GM18867 (cell line): ENCODE measurements around the gene PBRM1.
"Not testable (repeated sequence)": the region's sequence is repeated elsewhere in the genome, so short reads cannot be mapped to it uniquely, and the experiment has no call there.

Experiments
- ATAC-seq: cut with Tn5 transposase; IDR thresholded peaks from one replicate; pipeline ENCODE4 v1.9.1; 2021; ENCODE audit warnings: mild to moderate bottlenecking, moderate library complexity; ENCODE audit not compliant: unreplicated experiment

PBRM1 gene

DNA sequence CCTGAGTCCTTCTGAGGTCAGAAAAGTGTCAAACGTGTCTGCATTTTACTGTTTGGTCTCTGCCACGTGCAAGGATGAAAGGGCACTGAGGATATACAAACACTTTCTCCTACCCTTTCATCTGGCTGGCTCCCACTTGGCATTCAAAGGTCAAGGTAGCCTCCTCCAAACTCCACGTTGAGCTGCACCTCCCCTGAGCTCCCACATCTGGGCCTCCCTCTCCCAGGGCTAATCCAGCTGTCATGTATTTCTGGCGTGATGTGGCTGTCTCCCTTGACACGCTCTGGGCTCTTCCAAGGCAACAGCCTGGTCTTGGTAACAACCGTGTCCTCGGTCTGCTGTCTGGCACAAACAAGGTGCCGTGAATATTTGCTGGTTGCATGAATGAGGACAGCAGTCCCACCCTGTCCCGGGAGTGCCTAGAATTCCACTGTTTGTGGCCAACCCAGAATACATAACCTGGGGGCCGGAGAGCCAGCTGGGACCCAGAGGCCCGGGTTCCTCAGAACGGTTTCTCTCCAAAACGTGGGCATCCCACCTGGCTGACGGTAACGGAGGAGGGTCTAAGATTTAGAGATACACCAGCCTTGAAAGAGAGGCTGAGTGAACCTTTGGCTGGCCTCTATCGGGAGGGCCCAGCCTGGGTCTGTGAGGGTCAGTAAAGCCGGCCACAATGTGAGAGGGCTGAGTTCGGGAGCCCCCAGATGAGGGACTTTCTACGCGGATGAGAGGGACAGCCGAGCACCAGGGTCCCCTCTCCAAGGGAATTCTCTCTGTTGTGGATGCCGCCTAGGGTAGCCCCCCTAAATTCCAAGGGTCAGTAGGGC is 19.1 kb upstream of the PBRM1 start:
- no peak for ATAC-seq

DNA sequence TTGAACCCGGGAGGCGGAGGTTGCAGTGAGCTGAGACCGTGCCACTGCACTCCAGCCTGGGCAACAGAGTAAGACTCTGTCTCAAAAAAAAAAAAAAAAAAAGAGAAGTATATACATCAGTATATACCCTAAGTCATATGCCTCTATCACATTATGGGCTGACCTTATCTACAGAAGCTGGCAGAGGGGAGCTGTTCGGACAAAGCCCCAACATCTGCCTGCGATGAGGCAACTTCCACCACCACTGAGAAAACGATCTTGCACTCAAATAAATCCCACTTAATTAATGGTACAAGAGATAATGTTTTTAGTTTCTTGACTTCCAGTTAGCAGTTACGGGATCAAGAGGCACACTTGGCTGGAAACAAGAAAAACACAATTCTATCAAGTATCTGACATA is 17.6 kb upstream of the PBRM1 start:
- no peak for ATAC-seq

DNA sequence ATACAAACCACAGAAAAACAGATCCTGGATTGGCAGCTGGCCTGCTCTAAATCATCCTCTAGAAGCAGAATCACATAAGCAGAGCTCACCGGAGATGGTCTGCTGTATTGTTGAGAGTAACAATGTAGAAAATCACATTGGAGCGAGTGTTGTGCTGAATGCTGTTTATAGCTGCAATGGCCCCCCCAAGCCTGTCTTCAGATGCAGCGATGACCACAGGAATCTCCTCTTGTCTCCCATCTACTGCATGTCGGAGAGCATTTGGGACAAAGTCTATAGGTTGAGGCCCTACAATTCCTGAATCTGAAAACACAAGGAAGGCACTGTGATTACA is 11.9 kb upstream of the PBRM1 start:
- no peak for ATAC-seq

DNA sequence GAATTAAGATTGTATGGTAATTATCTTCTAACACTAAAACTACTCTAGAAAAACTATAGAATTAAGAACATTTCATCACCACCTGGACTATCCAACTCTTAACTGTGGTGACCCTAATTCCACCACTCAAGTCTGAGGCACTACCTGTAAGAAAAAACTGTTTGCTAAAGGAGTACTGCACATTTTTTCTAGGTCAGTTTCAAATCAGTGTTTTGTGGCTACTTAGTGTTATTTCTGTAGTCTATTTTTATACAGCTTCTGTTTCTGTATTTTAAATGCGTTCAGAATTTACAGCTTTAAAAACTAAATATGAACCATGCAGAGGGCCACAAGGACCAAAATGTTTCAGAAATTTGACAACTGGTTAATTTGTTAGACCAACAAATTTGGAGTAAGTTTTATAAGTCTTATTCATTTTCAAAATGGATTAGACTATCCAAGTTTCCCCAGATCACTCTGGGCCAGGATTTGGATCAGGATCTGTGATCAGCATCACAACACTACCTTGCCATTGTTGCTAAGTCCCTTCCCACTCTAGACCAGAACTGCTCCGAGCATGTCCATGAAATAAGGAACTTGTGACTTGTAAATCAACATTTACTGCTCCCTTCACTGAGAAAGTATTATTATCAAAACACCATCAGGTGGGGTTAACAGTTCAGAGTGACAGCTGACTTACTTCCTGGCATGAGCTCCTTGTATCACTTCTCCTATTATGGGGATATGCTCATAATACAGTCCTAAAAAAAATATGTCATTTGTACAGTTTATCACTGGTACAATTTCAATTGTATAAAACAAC is 11.3 kb upstream of the PBRM1 start:
- ATAC-seq = no peak

DNA sequence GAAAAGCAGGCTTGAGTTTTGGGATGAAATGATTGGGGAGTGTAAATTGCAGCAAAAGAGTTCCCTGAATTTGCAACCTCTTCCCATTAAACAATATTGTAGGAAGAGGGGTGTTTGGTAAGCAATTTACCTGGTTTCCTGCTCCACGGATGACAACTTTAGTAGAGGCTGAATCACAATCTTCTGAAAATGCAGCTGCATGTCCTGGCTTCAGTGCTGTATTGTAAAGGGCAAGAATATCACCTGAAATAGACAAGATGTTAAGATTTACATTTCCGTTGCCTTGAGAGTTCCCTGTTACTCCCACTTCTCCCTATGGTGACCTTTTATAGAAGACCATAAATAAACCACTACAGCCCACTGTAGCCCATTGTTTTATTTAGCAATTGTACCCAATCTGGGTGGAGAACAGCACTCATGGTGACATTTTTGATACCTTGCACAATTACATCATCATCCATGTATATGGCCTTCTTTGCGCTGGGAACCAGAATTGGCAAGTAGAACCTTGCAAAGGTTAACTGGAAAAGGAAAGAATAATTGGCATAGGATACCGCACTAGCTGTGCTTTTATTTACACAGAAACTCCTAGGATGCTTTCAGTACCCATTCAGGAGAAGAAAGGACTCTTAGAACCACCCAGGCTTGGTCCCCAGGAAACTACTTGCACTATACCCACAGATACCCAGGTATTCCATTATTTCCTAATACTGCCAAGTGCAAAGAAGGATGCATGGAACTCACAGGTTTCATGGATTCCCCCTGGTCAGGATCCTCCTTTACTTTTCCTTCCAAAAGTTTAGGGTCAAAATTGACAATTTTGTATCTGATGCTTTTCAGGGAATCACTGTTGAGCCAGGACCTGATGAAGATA is 10.3 kb upstream of the PBRM1 start:
- no peak for ATAC-seq

DNA sequence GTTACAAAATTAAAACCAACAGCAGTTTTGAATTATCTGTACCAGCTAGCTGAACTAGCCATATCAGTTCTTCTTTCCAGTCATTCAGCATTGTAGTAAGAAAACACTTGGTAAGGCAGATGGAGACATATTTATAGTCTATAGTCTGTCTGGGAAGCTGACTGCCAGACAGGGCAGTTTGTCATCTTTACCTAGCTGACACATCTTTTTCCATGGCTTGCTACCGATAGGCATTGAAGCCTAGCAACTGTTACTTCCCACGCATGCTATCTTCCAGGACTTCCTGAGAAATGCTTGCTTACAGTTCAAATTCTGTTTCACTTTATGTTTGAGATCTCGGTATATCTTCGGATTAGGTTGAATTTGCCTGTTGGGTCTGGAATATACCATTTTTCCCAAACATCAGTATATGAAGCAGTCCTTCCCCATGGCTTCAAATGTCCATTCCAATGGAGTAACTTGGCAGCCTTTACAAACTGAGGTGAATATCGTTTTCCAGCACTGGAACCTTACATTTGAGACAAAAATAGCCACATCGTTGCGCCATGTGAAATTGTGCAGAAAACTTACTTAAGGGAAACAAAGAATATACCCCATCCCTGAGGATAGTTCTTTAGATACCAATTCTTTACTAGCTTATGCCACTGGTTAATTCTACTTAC is 8.9 kb upstream of the PBRM1 start:
- no peak for ATAC-seq

DNA sequence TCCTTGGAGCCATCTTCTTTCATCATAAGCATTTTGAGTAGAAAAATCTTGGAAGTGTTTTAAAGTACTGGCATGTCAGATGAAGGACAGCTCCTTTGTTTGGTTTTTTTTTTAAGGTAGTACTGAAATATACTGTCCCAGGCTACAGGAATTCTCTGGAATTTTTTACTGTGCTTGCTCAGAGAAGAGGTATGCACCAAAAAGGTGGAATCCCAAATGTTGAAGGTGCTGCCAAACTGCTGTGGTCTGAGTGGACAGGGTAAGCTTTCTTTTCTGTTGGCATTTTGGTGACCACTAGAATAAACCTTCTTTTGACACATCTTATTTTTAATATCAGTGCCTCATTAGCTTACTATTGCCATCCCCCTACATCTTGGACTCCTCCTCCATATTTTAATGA is 7.4 kb upstream of the PBRM1 start:
- no peak for ATAC-seq

DNA sequence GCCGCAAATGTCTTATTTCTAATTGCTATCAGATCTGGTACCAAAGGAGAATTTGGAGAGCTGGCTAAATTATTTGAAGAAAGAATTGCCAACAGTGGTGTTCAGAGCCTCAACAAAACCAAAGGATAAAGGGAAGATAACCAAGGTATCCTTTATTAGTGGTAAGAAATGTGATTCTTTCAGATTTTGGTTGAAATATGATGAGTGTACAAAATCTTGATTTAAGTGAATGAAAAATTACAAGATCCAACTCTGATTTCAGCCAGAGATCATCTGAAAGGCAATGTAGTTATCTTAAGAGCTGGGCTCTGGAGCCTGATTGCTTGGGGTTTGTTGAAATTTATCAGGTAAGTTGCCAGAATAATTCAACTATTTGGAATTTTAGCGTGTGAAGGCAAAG is 4.8 kb upstream of the PBRM1 start:
- ATAC-seq = no peak

DNA sequence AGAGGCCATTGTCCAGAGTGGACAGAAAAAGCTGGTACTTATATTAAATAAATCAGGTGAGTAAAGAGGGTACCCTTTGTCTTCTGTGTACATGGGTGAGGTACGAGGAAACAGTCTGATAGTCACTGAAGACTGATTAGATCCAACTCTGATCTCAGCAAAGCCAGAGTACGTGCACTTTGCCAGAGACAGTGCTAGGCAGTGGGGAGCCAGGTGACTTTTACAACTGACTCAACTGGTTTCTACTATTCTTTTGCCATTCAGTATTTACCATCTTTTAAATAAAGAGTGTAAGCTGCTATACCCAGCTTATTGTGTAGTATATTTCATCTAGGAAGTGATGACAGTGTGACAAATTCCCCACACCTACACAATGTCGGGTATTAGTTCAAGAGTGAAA is 3.4 kb upstream of the PBRM1 start:
- no peak for ATAC-seq

DNA sequence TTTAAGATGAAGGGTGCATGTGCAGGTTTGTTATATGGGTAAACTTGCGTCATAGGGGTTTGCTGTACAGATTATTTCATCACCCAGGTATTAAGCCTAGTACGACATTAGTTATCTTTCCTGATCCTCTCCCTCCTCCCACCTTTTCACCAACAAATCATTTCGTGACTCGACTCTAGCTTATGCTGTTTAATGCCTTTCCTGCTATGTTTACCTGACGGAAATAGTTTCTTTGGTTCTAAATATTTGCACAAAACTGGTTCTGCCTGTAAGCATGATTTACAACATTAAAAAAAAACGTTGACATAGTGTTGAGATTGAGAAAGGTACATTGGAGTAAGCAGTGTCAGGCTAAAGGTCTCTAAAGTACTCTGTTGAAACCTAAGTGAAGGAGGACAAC is 2.6 kb upstream of the PBRM1 start:
- ATAC-seq = no peak

DNA sequence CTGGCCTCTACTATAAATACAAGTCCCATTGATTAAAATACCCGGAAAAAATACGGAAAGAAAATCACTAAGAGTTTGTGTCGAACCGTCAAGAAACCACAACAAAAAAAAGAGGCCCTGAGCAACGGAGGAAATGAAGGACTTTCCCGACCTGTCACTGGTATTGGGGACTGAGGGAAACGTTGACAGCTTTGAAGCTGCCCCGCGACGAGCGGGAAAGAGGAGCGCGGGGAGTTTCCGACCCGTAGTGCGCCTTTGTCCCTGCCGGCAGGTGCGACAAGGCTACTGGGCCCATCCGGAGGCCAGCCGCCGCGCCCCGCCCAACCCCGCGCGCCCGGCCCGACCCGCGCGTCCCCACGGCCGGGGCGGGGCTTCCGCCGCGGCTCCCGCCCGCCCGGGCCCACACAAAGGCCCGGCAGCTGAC is 416 bp downstream of the PBRM1 start:
- ATAC-seq = peak; percentile 75

DNA sequence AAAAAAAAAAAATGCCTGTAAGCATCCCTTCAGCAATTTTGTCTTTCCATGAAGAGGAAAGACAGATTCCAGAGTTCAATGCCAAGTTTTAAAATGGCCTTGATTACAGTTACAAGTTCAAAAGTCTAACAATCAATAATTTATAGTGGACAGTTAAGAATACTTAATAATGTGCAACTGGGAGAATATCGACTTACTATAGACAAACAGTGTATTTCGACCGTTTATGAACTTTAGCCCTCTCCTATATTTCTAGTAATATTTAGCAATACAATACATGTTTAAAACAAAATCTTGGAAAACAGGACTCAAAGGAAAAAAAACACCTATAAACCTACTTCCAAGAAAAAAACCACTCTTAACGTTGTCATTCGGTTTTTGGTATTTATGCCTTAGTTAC is 1.5 kb downstream of the PBRM1 start:
- no peak for ATAC-seq

DNA sequence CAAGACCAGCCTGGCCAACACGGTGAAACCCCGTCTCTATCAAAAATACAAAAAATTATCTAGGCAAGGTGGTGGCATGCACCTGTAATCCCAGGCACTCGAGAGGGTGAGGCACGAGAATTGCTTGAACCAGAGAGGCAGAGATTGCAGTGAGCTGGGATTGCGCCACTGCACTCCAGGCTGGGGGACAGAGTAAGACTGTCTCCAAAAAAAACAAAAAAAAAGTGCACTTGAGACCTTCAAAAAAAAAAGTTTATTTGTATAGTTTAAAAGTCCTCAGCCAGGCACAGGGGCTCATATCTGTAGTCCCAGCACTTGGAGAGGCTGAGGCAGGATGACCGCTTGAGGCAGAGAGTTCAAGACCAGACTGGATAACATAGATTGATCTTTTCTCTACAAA is 2.1 kb downstream of the PBRM1 start:
- ATAC-seq = no peak

DNA sequence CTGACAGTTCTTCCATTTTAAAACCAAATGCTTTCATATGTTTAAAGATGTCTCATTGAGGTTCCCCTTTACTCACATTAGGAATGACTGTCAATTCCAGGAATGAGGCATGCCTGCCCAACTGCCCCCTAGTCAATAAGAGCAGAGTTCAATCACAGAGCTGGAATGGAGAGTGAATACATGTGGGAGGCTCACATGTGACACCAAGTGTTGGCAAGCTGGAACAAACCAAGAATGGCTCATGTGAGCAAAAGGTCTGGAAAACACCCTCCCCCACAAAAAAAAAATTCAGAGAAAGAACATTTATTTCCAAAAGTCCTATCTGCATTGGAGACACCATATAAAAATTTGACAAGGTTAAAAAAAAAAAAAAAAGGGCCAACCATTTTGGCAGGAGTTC is 3.7 kb downstream of the PBRM1 start:
- no peak for ATAC-seq

DNA sequence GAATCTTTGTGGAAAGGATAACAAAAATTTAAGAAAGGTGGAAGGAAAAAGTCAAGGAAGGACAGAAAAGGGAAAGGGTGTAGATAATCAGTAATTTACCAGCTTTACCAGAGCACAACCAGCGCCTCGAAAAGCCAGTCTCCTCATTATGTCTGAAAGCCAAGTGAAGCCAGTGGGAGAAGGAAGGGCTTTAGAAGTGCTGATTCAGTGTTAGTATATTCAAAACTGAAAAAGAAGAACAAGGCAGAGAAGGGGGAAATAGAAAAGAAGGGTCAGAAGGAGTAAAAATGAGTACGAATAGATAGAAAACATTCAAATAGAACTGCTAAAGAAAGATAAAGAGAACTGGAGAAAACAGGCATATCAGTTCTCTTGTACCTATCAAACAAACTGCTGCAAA is 4.1 kb downstream of the PBRM1 start:
- no peak for ATAC-seq

DNA sequence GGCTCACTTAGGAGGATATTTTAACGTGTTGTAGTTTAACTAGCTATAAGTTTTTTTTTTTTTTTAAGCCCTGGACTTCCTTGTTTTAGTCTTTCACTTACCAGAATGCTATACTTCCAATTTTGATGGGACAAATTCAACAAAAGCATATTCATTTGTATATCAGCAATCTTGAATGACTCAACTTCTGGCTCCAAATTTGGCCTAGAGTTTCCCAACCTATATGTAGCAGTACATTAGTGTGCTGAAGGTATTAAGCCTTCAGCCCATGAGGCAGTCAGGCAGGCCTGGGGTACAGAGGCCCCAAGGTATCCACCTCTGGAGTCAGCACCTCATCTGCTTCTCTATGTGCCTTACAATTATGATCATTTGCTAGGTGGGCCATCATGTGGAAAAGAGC is 5.9 kb downstream of the PBRM1 start:
- no peak for ATAC-seq

DNA sequence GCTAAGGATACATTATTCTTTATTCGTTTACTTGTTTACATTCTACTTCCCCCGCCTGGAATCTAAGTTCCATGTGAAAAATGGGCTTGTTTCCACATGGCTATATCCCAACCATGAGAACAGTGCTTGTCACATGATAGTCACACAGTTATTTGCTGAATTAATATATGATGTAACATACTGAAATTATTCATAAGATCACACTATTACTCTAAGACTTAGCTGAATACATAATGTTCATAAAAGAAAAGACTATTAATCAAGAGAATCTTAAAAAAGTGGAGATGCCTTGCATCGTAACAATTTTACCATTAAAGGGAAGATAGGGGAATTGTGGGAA is 6.5 kb downstream of the PBRM1 start:
- no peak for ATAC-seq

DNA sequence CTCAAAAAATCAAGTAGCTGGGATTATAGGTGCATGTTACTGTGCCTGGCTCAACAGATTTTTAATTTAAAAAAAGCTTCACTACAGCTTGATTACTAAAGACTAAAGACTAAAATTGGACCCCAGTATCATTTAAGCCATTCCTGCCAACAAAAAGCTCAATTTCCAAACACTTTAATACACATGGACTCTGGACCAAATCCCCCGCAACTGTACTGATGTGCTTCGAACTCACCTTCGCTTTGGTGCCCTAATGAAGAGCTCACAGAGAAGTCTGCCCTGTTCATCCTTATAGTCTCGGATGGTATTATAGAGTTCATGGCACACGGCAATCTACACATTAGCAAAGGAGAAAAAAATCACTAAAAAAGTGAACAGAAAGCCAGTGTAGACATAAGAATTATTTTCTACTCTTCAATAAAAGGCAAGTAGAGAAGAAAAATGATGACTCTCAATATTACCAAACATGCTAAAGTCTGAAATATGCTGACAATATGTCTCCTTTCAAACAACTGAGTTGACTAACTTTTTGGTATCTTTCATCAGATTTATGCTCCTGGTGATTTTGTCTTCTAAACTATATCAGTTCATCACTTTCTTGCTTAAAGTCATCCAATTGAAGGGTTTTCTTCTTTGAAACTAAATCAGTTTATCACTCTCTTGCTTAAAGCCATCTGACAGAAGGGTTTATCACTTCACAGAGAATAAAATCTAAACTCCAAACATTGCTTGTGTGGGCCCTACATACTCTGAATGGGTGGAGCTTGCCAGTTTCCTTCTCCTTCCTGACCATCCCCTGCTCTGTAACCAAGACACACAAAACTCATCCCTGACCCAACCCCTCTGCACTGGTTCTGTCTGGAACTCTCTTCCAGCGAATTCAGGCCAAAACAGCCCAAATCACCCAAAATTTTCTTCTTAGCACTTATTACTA is 7.2 kb downstream of the PBRM1 start:
- ATAC-seq = no peak

DNA sequence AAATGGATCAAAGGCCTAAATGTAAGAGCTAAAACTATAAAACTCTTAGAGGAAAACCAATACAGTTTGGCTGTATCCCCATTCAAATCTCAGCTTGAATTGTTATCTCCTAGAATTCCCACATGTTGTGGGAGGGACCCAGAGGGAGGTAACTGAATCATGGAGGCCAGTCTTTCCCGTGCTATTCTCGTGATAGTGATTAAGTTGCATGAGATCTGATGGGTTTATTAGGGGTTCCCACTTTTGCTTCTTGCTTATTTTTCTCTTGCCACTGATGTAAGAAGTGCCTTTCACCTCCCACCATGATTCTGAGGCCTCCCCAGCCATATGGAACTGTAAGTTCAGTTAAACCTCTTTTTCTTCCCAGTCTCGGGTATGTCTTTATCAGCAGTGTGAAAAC is 9.5 kb downstream of the PBRM1 start:
- not testable (repeated sequence) for ATAC-seq

DNA sequence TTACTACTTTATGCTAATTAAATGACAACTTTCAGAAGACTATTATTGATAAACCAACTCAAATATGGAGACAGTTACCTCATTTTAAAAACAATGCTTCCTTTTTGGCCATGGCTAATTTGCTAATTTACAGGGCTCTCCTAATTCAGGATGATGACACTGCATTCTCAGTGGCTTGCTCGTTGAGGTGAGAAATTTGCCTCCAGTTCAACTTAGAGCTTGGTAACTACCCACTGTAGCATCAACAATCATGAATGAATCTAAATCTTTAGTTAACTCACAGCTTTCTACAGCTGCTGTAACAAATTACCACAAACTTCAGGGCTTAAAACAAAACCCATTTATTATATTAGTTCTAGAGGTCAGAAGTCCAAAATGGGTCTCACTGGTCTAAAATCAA is 14.0 kb downstream of the PBRM1 start:
- ATAC-seq = no peak
